Breast epithelium (tissue), 3 donors: ENCODE data around the gene IL25.

Experiments used
- CTCF ChIP-seq, 3 donors: fragments of 450-650 bp; IDR thresholded peaks; one replicate each; pipeline ENCODE4 v1.5.1; 2016 to 2017; ENCODE audit warnings: antibody characterized with exemption in 3 of 3, mild to moderate bottlenecking in 3 of 3, moderate library complexity in 3 of 3
- POLR2A ChIP-seq: fragments of 450-650 bp; IDR thresholded peaks from one replicate; pipeline ENCODE4 v1.6.1; 2016; ENCODE audit warnings: antibody characterized with exemption, mild to moderate bottlenecking, moderate library complexity

GRCh38 chr14:23407516-23408306 lies 35.1 kb downstream of the IL25 start, which contains the start of gene MYH6:
- TF ChIP-seq CTCF (IDR thresholded peaks at IDR 0.05) (no peak), POLR2A (no peak)
